Skeletal muscle satellite cell (primary cell): ENCODE data around the gene MAN2A1.

ENCODE experiments used
- H3K27me3 ChIP-seq: 2 replicates; pipeline ENCODE4 v1.7.0; 2013; ENCODE audit warnings: low read length; ENCODE audit not compliant: control insufficient read depth, insufficient read depth
- H3K36me3 ChIP-seq: 2 replicates; pipeline ENCODE4 v1.7.0; 2013; ENCODE audit warnings: mild to moderate bottlenecking, control low read depth, low read length; ENCODE audit not compliant: insufficient read depth
- H3K4me1 ChIP-seq: 2 replicates; pipeline ENCODE4 v1.7.0; 2013; ENCODE audit warnings: low read length; ENCODE audit not compliant: control insufficient read depth, insufficient read depth
- H3K4me2 ChIP-seq: 2 replicates; pipeline ENCODE4 v1.7.0; 2013; ENCODE audit warnings: mild to moderate bottlenecking, low read length
- H3K4me3 ChIP-seq: 2 replicates; pipeline ENCODE4 v1.7.0; 2013; ENCODE audit warnings: low read length
- H3K9ac ChIP-seq: 2 replicates; pipeline ENCODE4 v1.7.0; 2013; ENCODE audit warnings: mild to moderate bottlenecking, low read depth, low read length, moderate library complexity
- H3K9me3 ChIP-seq: replicated peaks from 2 replicates; pipeline ENCODE4 v1.7.0; 2013; ENCODE audit warnings: mild to moderate bottlenecking, control low read depth, low read length

The MAN2A1 gene

DNA sequence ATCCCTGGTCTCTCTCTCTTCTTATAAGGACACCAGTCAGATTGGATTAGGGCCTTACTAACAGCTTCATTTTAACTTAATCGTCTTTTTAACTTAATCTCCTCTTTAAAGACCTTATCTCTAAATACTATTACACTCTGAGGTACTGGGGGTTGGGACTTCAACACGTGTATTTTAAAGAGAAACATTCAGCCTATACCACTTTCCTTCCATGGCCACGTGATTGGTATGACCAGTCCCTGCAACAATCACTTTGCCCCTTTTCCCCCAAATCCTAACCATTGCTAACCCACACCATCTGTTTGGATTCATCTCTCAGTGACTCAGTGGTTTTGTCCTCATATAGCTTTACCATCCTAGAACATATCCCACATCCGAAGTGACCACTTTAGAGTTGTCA is 3.8 kb upstream of the MAN2A1 start:
- peaks cover 7% of the 10 kb centered on the region for H3K9me3 ChIP-seq
- H3K9ac ChIP-seq, result no peak overlapping the region
- no peaks in the 10 kb centered on the region for H3K27me3 ChIP-seq
- H3K36me3 ChIP-seq, result no peaks in the 10 kb centered on the region
- no peak overlapping the region for H3K4me3 ChIP-seq
- no peak overlapping the region for H3K4me2 ChIP-seq
- no peaks in the 10 kb centered on the region for H3K4me1 ChIP-seq

GRCh38 chr5:109688630-109688969 is 1.1 kb upstream of the MAN2A1 start:
- Histone ChIP-seq H3K4me1 (peaks cover 21% of the 10 kb centered on the region), H3K4me3 (peak overlapping the region; percentile 96), H3K36me3 (no peaks in the 10 kb centered on the region), H3K9me3 (peaks cover 7% of the 10 kb centered on the region), H3K4me2 (peak overlapping the region; percentile 81), H3K27me3 (no peaks in the 10 kb centered on the region), H3K9ac (peak overlapping the region; percentile 68)

DNA sequence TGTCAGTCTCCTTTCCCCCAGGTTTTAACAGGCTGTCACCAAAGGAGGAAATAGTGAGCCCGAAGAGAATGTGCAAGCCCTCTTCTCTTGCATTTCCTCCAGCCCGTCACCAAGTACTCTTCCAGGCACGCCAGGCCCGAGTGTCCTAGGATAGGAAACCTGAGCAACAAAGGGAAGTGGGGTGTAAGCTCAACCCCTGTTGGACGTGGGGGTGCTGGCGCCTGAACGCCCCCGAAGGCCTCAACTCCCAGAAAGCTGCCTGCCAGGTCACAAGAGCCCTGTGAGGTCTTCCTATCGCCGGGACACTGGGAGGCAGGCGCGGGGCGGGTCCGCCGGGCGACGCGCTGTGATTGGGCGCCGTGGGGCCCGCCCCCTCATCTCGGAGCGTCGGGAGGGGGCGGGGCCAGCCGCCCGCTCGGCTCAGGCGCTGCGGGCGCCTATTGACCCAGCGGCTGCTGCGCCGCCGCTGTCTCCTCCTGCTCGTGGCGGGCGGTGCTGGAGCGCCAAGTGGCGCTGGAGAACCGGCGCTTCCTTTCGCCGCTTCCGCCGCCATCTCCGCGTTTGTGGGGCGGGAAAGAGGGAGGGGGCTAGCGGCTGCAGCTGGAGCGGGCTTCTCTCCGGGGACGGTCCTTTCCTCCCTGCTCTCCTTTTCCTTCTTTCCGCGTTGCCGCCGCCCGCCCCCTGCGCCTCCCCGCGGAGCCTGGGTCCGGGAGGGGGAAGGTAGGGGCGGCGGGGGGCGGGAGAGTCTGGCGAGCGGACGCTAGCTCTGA is 572 bp upstream of the MAN2A1 start:
- H3K4me2 ChIP-seq, result peak overlapping the region; percentile 81
- H3K4me1 ChIP-seq, result peaks cover 27% of the 10 kb centered on the region
- no peaks in the 10 kb centered on the region for H3K27me3 ChIP-seq
- peaks cover 7% of the 10 kb centered on the region for H3K9me3 ChIP-seq
- H3K9ac ChIP-seq, result peak overlapping the region; percentile 94
- peak overlapping the region; percentile 96 for H3K4me3 ChIP-seq
- no peaks in the 10 kb centered on the region for H3K36me3 ChIP-seq

DNA sequence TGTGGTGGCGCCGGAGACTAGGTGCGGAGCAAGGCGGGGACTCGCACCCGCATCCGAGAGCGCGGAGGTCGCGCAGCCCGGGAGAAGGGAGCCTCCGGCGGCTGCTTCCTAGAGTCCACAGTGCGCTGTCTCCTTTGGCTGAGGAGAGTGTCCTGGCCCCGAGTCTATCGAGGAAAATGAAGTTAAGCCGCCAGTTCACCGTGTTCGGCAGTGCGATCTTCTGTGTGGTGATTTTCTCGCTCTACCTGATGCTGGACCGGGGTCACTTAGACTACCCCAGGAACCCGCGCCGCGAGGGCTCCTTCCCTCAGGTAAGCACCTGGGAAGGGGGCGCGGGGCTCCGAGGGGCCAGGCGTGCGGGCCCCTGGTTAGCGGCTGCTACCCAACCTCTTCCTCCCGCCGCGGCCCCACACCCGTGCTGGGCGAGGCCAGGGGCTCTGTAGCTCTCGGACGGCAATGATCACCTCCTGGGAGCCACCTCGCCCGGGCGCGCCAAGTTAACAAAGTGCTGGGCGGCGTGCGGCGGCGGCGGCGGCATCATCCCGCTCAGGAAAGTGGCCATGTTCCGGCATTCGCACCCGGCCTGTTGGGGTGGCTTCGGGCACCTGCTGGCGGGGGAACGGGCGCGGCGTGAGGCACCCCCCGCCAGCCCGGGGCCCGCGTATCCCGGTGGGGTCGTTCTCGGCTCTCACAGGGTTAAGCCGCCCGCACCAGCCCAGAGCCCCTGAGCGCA is 681 bp downstream of the MAN2A1 start:
- Histone ChIP-seq H3K27me3 (no peaks in the 10 kb centered on the region), H3K4me3 (peak overlapping the region; percentile 96), H3K36me3 (no peaks in the 10 kb centered on the region), H3K4me1 (peaks cover 39% of the 10 kb centered on the region), H3K9ac (peak overlapping the region; percentile 94), H3K9me3 (peaks cover 7% of the 10 kb centered on the region), H3K4me2 (peak overlapping the region; percentile 81)

DNA sequence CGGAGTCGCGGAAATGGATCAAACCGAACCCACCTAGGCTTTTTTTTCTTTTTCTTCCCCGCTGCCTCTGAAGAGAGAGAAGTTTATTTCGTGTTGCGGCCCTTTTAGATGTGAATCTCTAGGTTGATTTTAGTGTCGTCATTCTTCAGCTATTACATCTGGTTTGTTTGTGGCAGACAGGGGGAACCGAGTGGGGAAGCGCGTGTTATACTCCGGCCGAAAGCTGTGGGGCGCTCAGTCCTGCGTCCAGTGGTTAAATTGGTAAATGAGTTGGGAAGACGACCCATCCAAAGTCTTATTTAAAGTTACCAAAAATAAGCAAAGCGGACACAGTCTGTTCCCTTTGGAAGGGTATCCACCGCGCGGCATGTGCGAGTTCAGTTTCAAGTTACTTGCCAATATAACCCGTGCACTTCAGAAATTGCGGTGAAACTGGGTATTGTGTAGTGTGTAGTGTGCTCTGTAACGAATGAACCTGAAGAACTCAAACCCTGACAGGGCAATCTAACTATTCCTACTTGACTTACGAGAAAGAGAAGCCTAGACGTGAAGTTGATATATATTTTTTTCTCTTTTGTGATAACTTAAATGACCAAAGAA is 1.3 kb downstream of the MAN2A1 start:
- Histone ChIP-seq H3K9ac (peak overlapping the region; percentile 94), H3K27me3 (no peaks in the 10 kb centered on the region), H3K9me3 (peaks cover 7% of the 10 kb centered on the region), H3K36me3 (no peaks in the 10 kb centered on the region), H3K4me1 (peaks cover 44% of the 10 kb centered on the region), H3K4me2 (peak overlapping the region; percentile 81), H3K4me3 (peak overlapping the region; percentile 96)

DNA sequence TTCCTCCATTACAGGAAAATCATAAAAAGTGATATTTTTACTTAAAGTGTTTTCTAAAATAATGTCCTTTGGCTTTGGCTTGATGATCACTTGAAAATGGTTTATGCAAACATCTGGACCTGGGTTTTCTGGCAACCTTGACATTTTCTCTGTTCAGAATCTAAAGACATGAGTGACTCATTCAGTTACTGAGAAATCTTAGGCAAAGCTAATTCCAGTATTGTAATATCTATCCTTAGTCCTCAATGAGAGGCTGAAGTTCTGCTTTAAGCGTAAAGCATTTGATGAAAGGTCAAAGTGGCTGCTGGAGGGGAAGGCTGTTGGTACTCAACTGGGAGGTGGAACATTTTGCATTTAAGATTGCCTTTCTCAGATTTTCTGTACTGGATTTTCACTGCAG is 2.3 kb downstream of the MAN2A1 start:
- H3K27me3 ChIP-seq, result no peaks in the 10 kb centered on the region
- peak overlapping the region; percentile 94 for H3K9ac ChIP-seq
- peak overlapping the region; percentile 81 for H3K4me2 ChIP-seq
- peaks cover 7% of the 10 kb centered on the region for H3K9me3 ChIP-seq
- no peaks in the 10 kb centered on the region for H3K36me3 ChIP-seq
- peak overlapping the region; percentile 96 for H3K4me3 ChIP-seq
- H3K4me1 ChIP-seq, result peaks cover 44% of the 10 kb centered on the region

DNA sequence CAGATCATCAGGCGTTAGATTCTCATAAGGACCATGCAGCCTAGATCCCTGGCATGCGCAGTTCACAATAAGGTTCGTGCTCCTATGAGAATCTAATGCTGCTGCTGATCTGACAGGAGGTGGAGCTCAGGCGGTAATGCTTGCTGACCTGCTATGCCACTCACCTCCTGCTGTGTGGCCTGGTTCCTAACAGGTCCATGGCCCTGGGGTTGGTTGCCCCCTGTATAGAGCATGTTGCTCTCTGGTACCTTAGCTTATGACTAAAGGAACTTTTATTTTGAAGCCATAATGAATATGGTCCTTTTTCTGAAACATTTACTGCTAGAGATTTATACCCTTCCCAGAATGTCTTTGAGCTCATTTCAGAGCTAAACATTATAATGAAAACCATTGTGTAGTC is 3.1 kb downstream of the MAN2A1 start:
- Histone ChIP-seq H3K9ac (peak overlapping the region; percentile 29), H3K27me3 (no peaks in the 10 kb centered on the region), H3K9me3 (peaks cover 6% of the 10 kb centered on the region), H3K4me1 (peaks cover 51% of the 10 kb centered on the region), H3K4me3 (peak overlapping the region; percentile 56), H3K4me2 (peak overlapping the region; percentile 75), H3K36me3 (no peaks in the 10 kb centered on the region)

DNA sequence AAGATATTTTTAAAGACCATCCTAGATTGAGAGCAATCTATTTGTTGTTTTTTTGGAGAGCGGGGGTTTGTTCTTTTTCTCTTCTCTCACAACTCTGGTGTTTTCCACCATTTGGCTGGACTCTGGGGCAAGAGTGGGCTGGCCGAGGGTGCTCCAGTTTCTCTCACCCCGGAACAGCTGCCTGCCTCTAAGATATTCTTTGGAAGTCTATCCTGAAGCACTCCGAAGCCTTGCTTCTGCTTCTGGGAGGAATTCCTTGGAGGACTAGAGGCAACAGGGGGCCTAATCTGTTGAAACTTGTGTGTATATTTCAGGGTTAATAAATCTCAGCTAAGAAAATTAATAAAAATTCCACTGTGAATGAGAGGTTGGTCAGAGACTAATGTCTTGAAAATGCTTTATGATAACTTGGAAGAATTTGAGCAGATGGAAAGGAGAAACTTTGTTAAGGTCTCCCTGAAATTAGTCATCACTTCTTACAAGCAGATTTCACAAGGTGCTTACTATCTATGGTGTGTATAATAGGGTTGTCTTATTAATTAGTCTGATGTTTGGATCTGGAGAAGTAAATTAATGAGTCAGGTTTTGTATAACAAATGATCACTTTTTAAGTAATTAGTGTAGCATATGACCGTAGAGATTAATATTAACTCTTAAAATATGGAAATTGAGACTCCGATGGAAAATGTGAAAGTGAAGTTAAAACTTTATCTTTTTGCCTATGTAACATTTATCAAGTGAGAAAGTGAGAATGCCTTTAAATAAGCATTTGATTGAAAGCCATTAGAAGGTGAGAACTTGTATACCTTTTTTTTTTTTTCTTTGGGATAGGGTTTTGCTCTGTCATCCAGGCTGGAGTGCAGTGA is 4.0 kb downstream of the MAN2A1 start:
- Histone ChIP-seq H3K4me3 (peak overlapping the region; percentile 56), H3K27me3 (no peaks in the 10 kb centered on the region), H3K36me3 (no peaks in the 10 kb centered on the region), H3K4me1 (peaks cover 54% of the 10 kb centered on the region), H3K9ac (peak overlapping the region; percentile 29), H3K4me2 (peak overlapping the region; percentile 75), H3K9me3 (no peaks in the 10 kb centered on the region)

- Histone ChIP-seq H3K9me3 (no peaks in the 10 kb centered on the region), H3K4me3 (no peak overlapping the region), H3K4me1 (peaks cover 54% of the 10 kb centered on the region), H3K9ac (no peak overlapping the region), H3K27me3 (no peaks in the 10 kb centered on the region), H3K36me3 (peaks cover under 1% of the 10 kb centered on the region), H3K4me2 (peak overlapping the region; percentile 75)
These were observed 4.7 kb downstream of the MAN2A1 start for GRCh38 chr5:109694451-109694891.

DNA sequence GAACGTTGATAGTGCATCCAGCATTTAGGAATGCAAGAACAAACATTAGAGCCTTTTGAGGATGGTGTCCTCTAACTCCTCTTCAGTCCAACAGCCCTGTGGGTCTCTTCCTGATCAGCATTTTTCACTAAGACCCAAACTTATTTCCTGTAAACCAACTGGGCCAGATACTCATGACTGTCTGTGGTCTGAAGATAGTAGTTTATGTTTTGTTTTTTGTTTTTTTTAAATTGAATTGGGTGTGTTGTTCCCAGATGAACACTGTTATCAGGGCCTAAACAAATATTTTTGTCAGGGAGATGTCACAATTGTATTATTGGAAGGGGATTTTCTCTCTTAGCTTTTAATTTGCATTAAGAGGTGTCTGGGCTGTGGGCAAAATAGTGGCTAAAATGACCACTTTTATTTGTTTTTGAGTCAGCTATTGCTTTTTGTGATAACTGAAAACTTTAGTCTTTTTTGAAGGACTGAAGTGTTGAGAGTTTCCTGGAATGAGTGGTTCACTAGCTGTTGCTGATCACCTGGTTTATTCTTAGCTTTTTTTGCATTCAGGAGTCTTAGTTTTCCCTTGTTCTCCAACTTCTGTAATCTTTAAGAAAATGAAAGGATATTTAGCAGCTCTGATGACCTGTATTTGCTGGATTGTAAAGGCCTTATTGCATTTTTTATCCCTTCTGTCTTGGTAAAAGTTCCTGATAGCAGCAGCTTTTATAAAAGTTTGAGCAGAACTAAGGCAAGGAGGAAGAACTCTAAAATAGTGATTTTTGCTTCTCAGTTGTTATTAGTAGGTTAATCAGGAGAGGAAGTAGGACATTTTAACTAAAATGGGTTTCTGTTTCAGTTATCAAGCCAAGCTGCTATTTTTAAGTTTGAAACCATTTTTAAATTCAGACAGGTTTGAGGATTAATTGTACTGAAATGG is 5.5 kb downstream of the MAN2A1 start:
- Histone ChIP-seq H3K4me3 (no peak overlapping the region), H3K4me2 (peak overlapping the region; percentile 1), H3K9me3 (no peaks in the 10 kb centered on the region), H3K36me3 (peaks cover 6% of the 10 kb centered on the region), H3K27me3 (no peaks in the 10 kb centered on the region), H3K9ac (no peak overlapping the region), H3K4me1 (peaks cover 54% of the 10 kb centered on the region)
